ENCODE results near the gene GPR161. TPM values are rescaled to one million over a fixed set of nuclear protein-coding genes. Genes with fewer than 3 reads are reported as not detected.
"Not testable (repeated sequence)": the region's sequence is repeated elsewhere in the genome, so short reads cannot be mapped to it uniquely, and the experiment has no call there.

Gene GPR161
- total and polyA plus RNA-seq, 2 experiments from 2014 or later: 7.9 to 11.6 TPM

DNA sequence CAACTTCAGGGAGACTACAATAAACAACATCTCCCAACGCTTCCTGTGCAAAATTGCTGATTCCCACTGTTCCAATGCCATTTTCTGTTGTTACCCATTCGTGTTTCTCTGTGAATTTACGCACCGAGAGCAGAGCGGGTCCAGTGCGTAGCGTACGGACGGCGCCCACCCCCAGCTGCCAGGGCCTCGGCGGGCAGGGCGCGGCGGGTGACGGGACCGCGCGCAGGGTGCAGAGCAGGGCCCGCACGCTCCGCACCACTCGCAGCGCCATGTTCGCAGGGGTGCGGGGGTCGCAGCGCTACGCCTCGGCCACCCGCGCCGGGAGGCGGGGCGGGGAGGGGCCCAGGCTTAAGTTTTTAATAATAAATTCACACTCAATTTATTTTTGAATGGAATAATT lies 80.6 kb downstream of the GPR161 start:
- H3K4me3 Mint-ChIP-seq; DNase-seq (ENCODE audit: low spot score); H3K9me3 Mint-ChIP-seq; H3K4me1 ChIP-seq (ENCODE audit: insufficient read depth); H3K27me3 ChIP-seq (ENCODE audit: insufficient read depth); H3K79me2 ChIP-seq (replicated peaks; ENCODE audit: insufficient read depth); H3K27ac ChIP-seq (ENCODE audit: low read depth); H3F3A ChIP-seq (replicated peaks; ENCODE audit: low read depth); H3K9me2 ChIP-seq (ENCODE audit: insufficient read depth); H4K20me1 ChIP-seq (replicated peaks; ENCODE audit: insufficient read depth); H3K4me3 ChIP-seq; H3K36me3 ChIP-seq (ENCODE audit: insufficient read depth); H3K4me2 ChIP-seq; H2AFZ ChIP-seq; H3K4me1 Mint-ChIP-seq; H3K36me3 Mint-ChIP-seq (ENCODE audit: low read depth); H3K27me3 Mint-ChIP-seq (ENCODE audit: insufficient read depth, low read depth, poor library complexity); H3K27ac Mint-ChIP-seq: not testable (repeated sequence)
- ATAC-seq: peak; percentile 46; the same call in 2 of the 3 replicates

DNA sequence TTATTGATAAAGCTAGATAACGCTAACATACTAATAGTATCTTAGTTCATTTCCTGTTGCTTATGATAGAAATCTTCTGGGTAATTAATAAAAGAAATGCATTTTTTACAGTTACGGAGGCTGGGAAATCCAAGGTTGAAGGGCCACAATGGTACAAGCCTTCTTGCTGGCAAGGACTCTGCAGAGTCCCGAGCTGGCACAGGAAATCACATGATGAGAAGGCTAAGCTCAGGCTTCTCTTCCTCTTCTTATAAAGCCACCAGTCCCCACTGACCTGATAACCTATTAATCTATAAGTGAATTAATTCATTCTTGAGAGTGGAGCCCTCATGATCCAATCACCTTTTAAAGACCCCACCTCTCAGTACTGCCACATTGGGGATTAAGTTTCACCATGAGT lies 82.6 kb downstream of the GPR161 start:
- Mint-ChIP-seq H3K4me3 (no peak overlapping the region), H3K27ac (no peak overlapping the region), H3K9me3 (0 out of 3 replicates have a peak, but pooled peaks cover 4% of the 10 kb centered on the region), H3K36me3 (ENCODE audit: low read depth) (peaks cover 4% of the 10 kb centered on the region; the same call in 1 of the 3 replicates), H3K4me1 (no peaks in the 10 kb centered on the region), H3K27me3 (ENCODE audit: insufficient read depth, low read depth, poor library complexity) (no peaks in the 10 kb centered on the region)
- DNase-seq (ENCODE audit: low spot score) (no peak), ATAC-seq (no peak)
- Histone ChIP-seq H3K9me2 (ENCODE audit: insufficient read depth) (no peaks in the 10 kb centered on the region), H3K36me3 (ENCODE audit: insufficient read depth) (no peaks in the 10 kb centered on the region), H3K79me2 (replicated peaks; ENCODE audit: insufficient read depth) (no peaks in the 10 kb centered on the region), H3K4me1 (ENCODE audit: insufficient read depth) (no peaks in the 10 kb centered on the region), H4K20me1 (replicated peaks; ENCODE audit: insufficient read depth) (0 out of 2 replicates have a peak, but pooled peaks cover 3% of the 10 kb centered on the region), H3K27me3 (ENCODE audit: insufficient read depth) (no peaks in the 10 kb centered on the region), H2AFZ (no peak overlapping the region), H3K4me3 (no peak overlapping the region), H3K4me2 (no peak overlapping the region), H3F3A (replicated peaks; ENCODE audit: low read depth) (no peaks in the 10 kb centered on the region), H3K27ac (ENCODE audit: low read depth) (no peak overlapping the region)
- TF ChIP-seq EZH2 (IDR thresholded peaks at IDR 0.05; ENCODE audit: low read depth, unreplicated experiment): no peak
- TF ChIP-seq CREB1 (CRISPR knock-in tag; IDR thresholded peaks at IDR 0.05; ENCODE audit: low read depth): no peak
- TF ChIP-seq EZH2phosphoT487 (IDR thresholded peaks at IDR 0.05; ENCODE audit: unreplicated experiment): no peak
- no peak for TF ChIP-seq STAT1 (IDR thresholded peaks at IDR 0.05; ENCODE audit: unreplicated experiment)
- TF ChIP-seq, protein P1, sequence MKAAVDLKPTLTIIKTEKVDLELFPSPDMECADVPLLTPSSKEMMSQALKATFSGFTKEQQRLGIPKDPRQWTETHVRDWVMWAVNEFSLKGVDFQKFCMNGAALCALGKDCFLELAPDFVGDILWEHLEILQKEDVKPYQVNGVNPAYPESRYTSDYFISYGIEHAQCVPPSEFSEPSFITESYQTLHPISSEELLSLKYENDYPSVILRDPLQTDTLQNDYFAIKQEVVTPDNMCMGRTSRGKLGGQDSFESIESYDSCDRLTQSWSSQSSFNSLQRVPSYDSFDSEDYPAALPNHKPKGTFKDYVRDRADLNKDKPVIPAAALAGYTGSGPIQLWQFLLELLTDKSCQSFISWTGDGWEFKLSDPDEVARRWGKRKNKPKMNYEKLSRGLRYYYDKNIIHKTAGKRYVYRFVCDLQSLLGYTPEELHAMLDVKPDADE (IDR thresholded peaks at IDR 0.05): no peak
- TF ChIP-seq ZNF114 (CRISPR knock-in tag; IDR thresholded peaks at IDR 0.05): no peak
- TF ChIP-seq POLR2AphosphoS5 (IDR thresholded peaks at IDR 0.05; ENCODE audit: low read depth): no peak
- no peak for TF ChIP-seq ZNF331 (CRISPR knock-in tag; IDR thresholded peaks at IDR 0.05; ENCODE audit: low read depth)
- no peak for TF ChIP-seq NANOG (IDR thresholded peaks at IDR 0.05; ENCODE audit: borderline replicate concordance)
- no peak for TF ChIP-seq JUNB (IDR thresholded peaks at IDR 0.05; ENCODE audit: unreplicated experiment)
- TF ChIP-seq, protein P2, sequence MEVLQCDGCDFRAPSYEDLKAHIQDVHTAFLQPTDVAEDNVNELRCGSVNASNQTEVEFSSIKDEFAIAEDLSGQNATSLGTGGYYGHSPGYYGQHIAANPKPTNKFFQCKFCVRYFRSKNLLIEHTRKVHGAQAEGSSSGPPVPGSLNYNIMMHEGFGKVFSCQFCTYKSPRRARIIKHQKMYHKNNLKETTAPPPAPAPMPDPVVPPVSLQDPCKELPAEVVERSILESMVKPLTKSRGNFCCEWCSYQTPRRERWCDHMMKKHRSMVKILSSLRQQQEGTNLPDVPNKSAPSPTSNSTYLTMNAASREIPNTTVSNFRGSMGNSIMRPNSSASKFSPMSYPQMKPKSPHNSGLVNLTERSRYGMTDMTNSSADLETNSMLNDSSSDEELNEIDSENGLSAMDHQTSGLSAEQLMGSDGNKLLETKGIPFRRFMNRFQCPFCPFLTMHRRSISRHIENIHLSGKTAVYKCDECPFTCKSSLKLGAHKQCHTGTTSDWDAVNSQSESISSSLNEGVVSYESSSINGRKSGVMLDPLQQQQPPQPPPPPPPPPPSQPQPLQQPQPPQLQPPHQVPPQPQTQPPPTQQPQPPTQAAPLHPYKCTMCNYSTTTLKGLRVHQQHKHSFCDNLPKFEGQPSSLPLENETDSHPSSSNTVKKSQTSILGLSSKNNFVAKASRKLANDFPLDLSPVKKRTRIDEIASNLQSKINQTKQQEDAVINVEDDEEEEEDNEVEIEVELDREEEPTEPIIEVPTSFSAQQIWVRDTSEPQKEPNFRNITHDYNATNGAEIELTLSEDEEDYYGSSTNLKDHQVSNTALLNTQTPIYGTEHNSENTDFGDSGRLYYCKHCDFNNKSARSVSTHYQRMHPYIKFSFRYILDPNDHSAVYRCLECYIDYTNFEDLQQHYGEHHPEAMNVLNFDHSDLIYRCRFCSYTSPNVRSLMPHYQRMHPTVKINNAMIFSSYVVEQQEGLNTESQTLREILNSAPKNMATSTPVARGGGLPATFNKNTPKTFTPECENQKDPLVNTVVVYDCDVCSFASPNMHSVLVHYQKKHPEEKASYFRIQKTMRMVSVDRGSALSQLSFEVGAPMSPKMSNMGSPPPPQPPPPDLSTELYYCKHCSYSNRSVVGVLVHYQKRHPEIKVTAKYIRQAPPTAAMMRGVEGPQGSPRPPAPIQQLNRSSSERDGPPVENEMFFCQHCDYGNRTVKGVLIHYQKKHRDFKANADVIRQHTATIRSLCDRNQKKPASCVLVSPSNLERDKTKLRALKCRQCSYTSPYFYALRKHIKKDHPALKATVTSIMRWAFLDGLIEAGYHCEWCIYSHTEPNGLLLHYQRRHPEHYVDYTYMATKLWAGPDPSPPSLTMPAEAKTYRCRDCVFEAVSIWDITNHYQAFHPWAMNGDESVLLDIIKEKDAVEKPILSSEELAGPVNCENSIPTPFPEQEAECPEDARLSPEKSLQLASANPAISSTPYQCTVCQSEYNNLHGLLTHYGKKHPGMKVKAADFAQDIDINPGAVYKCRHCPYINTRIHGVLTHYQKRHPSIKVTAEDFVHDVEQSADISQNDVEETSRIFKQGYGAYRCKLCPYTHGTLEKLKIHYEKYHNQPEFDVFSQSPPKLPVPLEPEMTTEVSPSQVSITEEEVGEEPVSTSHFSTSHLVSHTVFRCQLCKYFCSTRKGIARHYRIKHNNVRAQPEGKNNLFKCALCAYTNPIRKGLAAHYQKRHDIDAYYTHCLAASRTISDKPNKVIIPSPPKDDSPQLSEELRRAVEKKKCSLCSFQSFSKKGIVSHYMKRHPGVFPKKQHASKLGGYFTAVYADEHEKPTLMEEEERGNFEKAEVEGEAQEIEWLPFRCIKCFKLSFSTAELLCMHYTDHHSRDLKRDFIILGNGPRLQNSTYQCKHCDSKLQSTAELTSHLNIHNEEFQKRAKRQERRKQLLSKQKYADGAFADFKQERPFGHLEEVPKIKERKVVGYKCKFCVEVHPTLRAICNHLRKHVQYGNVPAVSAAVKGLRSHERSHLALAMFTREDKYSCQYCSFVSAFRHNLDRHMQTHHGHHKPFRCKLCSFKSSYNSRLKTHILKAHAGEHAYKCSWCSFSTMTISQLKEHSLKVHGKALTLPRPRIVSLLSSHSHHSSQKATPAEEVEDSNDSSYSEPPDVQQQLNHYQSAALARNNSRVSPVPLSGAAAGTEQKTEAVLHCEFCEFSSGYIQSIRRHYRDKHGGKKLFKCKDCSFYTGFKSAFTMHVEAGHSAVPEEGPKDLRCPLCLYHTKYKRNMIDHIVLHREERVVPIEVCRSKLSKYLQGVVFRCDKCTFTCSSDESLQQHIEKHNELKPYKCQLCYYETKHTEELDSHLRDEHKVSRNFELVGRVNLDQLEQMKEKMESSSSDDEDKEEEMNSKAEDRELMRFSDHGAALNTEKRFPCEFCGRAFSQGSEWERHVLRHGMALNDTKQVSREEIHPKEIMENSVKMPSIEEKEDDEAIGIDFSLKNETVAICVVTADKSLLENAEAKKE (CRISPR knock-in tag; IDR thresholded peaks at IDR 0.05): no peak
- TF ChIP-seq, protein P3, sequence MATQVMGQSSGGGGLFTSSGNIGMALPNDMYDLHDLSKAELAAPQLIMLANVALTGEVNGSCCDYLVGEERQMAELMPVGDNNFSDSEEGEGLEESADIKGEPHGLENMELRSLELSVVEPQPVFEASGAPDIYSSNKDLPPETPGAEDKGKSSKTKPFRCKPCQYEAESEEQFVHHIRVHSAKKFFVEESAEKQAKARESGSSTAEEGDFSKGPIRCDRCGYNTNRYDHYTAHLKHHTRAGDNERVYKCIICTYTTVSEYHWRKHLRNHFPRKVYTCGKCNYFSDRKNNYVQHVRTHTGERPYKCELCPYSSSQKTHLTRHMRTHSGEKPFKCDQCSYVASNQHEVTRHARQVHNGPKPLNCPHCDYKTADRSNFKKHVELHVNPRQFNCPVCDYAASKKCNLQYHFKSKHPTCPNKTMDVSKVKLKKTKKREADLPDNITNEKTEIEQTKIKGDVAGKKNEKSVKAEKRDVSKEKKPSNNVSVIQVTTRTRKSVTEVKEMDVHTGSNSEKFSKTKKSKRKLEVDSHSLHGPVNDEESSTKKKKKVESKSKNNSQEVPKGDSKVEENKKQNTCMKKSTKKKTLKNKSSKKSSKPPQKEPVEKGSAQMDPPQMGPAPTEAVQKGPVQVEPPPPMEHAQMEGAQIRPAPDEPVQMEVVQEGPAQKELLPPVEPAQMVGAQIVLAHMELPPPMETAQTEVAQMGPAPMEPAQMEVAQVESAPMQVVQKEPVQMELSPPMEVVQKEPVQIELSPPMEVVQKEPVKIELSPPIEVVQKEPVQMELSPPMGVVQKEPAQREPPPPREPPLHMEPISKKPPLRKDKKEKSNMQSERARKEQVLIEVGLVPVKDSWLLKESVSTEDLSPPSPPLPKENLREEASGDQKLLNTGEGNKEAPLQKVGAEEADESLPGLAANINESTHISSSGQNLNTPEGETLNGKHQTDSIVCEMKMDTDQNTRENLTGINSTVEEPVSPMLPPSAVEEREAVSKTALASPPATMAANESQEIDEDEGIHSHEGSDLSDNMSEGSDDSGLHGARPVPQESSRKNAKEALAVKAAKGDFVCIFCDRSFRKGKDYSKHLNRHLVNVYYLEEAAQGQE (IDR thresholded peaks at IDR 0.05; ENCODE audit: unreplicated experiment): no peak
